T follicular helper cell (primary cell): Measurements from ENCODE around the gene CREB3L2.

Source experiments
- DNase-seq: peaks from one replicate; pipeline ENCODE4 v3.0.0-alpha.2; 2020; ENCODE audit warnings: low read depth

CREB3L2 gene

GRCh38 chr7:137951700-137952425 lies 50.0 kb downstream of the CREB3L2 start:
- DNase-seq: no peak

GRCh38 chr7:137950967-137951366 lies 50.9 kb downstream of the CREB3L2 start:
- no peak for DNase-seq

DNA sequence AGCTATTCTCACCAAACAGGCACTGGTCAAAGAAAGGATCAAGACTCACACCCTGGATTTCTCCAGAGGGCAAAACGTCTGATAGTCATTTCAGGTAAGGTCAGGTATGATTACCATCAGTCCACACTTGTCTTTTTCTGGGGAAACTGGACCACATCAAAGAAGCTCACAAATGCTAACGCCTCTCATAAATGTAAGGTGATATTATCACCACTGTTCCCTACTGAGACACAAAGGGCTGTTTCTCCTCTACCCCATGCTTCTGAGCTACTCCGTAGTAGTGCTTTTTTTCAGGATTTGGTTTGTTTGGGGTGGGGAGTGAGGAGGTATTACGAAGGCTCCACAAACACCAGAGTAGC lies 51.6 kb downstream of the CREB3L2 start:
- DNase-seq: no peak

- DNase-seq: no peak
These were observed 52.2 kb downstream of the CREB3L2 start for GRCh38 chr7:137949416-137950262.

DNA sequence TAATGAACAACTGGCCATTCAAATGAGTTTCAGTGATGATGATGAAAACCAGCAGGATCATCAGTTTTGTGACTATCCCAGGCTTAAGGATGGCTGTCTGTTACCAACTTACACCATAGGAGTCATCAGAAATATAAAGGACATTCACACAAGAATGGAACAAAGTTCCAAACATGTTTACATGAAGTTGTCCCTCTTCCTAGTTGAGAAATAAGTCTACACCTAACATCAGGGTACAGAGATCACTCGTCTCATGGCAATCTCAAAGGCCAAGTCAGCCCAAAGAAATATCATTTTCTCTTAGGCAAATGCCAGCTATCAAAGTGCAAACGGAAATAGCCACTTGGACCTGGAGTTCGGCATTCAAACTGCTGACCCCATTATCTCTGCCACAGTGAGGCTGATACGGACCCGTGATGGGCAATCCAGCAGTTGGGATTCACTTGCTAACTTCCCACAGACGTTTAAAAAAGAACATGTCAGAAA lies 53.0 kb downstream of the CREB3L2 start:
- no peak for DNase-seq

DNA sequence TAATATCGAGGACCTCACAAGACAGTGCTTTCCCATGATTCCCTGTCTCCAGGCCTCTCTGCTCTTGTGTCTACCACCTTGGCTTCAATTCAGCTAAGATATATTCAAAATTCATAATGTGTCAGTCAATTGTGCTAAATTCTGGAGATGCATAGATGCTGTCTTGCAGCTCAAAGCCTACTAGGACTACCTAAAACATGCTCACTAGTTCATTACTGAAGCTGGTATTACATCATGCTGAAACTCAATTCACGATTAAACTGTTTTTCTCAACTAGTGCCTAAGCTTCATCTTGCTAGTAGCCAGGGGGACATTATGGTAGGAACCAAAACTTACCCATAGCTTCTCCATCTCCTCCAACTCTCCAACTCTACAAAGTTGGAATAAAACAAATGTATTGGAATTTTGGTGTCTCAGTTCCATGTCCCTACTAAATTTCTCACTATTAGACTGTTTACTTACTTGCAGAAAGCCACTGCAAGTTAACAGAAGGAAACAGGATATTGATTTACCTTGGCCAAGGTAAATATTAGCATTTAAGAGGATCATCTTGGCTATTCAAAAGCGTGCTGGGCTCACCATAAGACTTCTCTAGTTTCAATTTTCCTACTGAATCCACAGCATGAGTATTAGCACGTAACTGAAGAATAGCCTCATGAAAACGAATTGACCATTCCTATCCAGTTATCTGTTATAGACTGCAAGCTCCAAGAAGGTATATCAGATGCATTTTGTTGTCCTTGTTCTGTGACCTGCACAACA lies 53.6 kb downstream of the CREB3L2 start:
- DNase-seq: no peak

DNA sequence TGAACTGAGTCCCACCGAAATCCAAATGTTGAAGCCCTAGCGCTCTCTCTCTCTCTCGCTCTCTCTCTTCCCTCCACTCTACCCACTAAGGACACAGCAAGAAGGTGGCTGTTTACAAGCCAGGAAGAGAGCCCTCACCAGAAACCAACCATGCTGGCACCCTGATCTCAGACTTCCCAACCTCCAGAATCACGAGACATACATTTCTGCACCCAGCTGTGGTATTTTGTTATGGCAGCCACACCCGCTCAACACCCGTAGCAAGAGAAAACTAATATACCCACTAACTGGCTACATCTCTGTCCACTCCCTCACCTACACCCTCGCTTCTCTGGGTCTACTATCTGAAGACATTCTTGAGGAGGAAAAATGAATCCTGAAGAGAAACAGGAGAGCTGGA lies 54.8 kb downstream of the CREB3L2 start:
- DNase-seq: no peak

DNA sequence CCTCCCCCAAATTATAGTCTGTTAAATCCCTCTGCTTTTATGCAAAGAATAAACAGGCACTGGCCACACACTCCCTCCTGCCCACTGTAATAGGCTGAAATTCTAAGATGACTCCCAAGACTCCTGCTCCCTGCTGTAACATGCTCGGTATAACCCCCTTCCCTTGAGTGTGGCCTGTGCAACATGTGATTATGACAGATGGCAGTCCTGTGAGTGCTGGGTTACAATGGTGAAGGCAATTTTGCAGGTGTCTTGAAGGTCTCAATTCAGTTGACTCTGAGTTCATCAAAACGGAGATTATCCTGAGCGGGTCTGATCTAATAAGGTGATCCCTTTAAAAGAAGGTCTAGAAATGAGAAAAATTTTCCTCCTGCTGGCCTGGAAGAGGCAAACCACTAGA lies 55.9 kb downstream of the CREB3L2 start:
- no peak for DNase-seq

GRCh38 chr7:137944168-137944567 lies 57.7 kb downstream of the CREB3L2 start:
- DNase-seq: no peak

- no peak for DNase-seq
These were observed 58.7 kb downstream of the CREB3L2 start for GRCh38 chr7:137943132-137943551.

DNA sequence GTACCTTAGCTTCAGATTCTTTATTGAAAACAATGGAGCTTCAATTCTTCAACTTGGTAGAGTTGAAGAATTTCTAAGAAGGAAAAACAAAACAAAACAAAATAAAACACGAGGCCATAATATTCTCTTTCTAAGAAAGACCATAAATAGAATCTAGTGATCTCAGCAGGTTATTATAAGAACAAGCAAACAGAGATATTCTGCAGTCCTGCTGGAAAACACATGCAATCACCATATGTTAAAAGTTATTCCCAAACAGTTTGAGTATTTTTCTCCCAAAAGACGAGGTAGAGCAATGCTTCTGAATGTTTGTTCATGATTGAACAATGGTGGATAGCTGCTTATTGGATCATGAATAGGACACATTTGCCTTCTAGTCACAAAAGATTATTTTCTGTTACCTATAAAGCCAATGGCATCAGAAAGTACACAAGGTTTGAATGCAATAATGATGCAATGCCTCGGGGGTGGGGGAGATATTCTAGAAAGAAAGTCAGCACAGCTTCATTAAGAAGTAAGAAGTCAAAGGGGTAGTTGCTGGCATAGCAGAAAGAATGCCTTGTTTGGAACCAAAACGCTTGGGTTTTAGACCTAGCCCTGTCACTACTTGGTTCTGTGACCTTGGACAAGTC lies 59.3 kb downstream of the CREB3L2 start:
- DNase-seq: no peak

DNA sequence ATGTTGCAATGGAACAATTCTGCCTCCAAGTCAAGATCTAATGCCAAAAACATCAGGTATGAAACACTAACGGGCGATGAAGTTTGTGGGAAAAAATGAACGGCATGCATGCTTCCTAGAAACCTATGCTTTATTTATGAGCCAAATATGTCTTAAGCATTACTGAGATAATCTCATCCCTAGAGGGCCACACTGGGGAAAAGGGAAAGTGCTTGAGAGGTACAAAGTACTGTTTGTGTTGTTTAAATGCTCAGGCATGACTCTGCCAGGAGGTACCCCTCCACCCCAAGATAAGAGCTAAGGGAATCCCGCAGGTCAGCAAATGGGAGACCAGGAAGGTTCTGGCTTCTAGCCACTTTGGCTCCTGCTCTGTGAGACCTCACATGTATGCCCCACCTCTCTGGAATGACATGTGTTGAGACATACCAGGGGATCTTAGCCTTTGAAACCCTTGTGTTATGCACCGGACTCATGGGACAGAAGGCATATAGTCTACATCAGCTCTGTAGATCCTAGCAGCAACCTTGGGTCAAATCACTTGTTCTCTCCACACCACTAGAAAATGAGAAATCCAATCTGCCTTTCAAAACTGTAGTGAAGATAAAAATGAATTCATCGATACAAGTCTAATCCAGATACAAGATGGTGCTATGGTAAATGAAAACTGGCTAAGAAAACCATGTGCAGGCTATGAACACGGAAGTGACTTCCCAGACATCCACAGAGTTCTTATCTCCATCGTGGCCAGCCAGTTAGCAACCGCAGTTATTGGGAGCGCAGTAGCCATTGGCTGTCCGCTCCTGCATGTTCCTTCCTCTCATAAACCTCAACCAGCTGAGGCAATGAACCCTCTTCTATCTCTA lies 61.0 kb downstream of the CREB3L2 start:
- no peak for DNase-seq

- no peak for DNase-seq
These were observed 61.7 kb downstream of the CREB3L2 start for GRCh38 chr7:137940218-137940617.

- no peak for DNase-seq
These were observed 64.7 kb downstream of the CREB3L2 start for GRCh38 chr7:137937202-137937560.

GRCh38 chr7:137936509-137937201 lies 65.2 kb downstream of the CREB3L2 start:
- DNase-seq: no peak

- DNase-seq: no peak
These were observed 65.9 kb downstream of the CREB3L2 start for GRCh38 chr7:137935884-137936508.

DNA sequence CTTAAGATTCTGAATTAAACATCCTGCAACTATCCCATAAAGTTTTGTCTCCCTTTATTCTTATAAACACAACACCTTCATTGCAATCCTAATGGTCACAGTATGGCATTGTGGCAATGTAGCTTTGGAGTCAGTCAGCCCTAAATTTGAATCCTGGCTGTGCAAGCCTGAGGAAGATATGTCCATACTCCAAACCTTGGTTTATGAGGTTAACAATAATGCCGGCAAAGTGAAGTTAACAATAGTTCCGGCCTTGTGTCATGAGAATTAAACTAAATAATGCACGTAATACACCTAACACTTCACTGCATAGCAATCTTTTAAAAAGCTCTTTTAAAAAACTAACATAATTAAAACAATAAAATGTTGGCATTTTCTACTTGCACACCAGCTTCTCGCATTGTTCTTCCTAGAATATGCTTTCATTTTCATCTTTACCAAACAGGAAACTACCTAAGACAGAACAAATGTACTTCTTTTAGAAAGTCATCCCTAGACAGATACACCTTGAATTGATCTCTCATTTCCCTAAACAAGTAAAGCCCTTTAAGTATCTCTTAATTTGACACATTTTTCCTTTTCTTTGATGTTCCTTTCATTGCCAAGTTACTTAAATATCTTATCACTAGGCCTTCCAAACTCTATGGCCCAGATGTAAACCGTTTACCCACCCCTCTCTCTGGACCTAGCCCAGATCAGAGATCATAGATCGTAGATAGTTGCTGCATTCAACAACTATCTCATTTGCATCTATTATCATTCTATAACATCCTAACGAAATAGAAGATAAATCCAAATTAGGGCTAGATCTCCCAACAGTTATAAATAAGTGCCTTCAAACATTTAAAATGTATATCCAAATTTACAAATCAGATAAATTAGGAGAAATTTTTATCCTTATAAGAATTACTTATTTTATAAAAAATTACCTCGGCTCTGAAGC lies 66.7 kb downstream of the CREB3L2 start:
- DNase-seq: no peak

- no peak for DNase-seq
These were observed 67.6 kb downstream of the CREB3L2 start for GRCh38 chr7:137934176-137934826.
